GM18520 (cell line): ENCODE measurements around the gene KCNK4.

Source experiments
- ATAC-seq: cut with Tn5 transposase; IDR thresholded peaks from one replicate; pipeline ENCODE4 v1.9.1; 2021; ENCODE audit not compliant: unreplicated experiment

KCNK4 gene

DNA sequence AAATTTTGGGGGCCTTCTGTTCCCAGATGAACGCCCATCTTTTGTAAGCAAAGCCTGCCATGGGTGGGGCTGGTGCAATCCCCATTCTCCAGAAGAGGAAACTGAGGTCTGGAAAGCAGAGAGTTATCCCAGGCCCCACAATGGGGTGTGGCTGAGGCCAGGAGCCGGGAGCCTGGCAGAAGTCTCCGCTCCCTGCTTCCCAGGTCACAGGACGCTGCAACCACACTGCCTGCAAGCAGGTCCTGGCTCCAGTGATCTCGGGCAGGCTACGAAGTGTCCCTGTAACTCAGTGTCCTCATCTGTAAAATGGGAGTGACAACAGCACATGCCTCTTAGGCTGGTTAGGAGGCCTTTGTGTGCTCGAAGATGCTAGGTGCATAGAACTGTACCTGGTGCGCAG lies 38.1 kb upstream of the KCNK4 start:
- ATAC-seq = no peak

DNA sequence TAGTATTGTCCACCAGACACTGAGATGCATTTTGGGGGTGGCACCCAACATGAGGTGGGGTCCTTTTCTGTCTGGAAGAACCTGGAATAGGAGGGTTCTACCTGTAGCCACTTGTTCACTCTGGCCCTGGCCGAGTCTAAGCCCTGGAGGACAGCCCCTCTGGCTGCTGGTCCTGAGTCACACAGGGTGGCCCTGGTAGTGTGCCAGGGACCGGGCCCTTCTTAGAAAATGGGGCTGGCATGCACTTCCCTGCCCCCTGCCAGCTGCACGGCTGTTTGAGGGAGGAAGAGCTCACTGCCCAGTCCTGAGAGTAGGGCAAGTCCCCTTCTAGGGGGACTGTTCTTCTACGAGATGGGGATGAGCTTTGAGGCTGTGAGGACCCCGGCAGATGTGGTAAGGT lies 37.6 kb upstream of the KCNK4 start:
- no peak for ATAC-seq

DNA sequence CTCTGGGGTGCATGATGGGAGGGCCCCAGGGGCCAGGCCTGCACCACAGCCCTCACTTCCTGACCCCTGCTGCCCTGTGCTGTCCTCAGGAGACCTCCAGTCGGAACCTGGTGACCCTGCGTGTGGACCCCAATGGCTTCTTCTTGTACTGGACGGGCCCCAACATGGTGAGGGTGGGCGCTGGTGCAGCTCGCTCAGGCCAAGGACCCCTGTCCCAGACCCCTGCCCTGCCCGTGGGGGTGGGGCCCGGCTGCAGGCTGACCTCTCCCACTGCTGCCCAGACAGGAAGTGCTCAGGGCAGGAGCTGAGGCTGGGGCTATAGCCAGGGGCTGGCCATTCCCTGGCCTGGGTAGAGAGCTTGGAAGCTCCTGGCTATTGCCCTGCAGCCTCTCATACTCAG lies 36.8 kb upstream of the KCNK4 start:
- no peak for ATAC-seq

DNA sequence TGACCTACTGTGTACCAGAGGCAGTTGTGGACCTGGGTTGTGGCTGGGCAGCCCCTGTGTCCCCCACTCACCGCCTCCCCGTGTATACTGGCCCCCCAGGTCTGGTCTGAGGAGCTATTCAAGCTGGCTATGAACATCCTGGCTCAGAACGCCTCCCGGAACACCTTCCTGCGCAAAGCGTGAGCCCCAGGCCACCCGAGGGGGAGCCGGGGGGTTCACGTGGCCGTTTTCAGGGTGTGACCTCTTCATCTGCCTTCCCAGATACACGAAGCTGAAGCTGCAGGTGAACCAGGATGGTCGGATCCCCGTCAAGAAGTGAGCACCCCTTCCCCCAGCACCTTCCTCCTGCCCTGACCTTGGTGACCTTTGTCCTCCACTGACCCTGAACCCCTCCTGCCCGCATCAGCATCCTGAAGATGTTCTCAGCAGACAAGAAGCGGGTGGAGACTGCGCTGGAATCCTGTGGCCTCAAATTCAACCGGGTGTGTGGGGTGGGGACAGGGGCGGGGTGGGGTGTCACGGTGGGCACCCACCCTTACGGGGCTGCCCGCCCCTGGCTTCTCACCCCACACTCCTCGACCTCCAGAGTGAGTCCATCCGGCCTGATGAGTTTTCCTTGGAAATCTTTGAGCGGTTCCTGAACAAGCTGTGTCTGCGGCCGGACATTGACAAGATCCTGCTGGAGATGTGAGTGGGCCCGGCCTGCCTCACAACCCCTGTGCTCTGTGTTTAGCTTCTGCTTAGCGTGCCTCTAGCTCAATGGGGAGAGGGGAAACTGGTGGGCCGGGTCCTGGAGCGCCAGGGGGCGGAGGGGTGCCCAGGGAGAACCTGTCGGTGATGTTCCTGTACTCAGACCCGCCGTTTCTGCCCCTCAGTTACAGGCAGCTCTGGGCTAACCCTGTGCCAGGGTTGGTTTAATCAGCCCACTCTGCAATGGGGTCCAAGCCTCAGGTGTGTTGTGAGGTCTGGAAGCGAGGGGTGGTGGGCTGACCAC lies 35.7 kb upstream of the KCNK4 start:
- ATAC-seq = no peak

DNA sequence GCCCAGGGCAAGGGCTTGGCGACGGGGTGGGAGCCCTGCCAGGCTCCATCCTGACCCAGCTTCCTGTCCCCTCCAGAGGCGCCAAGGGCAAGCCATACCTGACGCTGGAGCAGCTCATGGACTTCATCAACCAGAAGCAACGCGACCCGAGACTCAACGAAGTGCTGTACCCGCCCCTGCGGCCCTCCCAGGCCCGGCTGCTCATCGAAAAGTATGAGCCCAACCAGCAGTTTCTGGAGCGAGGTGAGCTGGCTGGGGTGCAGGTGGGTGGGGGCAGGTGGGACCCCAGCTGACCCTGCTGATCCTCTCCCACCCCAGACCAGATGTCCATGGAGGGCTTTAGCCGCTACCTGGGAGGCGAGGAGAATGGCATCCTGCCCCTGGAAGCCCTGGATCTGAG lies 34.8 kb upstream of the KCNK4 start:
- ATAC-seq = no peak

DNA sequence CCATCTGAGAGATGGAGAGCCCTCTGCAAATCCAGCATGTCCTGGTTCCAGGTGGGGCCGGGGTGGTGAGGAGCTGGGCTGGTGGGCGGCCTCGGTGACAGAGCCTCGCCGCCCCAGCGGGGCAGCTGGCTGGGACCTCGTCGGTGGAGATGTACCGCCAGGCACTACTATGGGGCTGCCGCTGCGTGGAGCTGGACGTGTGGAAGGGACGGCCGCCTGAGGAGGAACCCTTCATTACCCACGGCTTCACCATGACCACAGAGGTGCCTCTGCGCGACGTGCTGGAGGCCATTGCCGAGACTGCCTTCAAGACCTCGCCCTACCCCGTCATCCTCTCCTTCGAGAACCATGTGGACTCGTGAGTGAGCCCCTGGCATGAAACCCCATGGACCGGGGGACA lies 32.7 kb upstream of the KCNK4 start:
- no peak for ATAC-seq

DNA sequence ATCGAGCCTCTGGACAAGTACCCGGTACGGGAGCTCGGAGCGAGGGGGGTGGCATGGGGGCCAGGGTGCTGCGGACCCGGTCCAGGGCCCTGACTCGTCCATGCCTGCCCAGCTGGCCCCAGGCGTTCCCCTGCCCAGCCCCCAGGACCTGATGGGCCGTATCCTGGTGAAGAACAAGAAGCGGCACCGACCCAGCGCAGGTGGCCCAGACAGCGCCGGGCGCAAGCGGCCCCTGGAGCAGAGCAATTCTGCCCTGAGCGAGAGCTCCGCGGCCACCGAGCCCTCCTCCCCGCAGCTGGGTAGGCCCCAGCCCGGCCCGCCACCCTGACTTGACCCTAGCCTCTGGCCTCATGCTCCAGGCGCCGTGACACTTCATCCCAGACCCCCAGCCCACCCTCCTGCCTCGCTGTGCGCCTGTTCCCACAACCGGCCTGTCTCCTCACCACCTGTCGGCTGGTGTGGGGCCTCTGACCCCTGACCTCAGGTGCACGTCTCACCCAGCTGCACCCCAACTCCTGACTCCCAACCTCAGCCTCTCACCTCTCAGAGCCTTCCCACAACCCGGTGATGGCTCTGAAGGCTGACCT lies 32.1 kb upstream of the KCNK4 start:
- no peak for ATAC-seq

DNA sequence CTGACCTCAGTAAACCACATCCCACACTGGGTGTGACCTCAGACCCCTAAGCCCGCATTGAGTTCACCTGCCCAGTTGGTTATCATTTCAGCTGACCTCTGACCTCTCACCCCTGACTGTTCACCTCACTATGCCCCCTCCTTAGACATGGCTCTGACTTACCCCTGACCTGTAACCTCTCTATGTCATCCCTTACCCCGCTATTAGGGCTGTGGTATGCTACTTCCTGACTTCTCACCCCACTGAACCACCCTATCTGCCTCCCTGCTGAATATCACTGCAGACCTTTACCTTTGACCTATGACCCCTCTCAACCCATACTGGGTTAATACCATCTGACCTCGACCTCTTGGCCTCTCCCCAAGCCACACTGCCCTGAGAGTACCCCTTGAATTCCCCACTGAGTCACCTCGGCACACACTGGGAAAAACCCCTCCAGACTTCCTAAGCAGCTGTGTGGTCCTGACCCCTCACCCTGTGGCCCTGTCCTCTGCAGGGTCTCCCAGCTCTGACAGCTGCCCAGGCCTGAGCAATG lies 31.5 kb upstream of the KCNK4 start:
- no peak for ATAC-seq

DNA sequence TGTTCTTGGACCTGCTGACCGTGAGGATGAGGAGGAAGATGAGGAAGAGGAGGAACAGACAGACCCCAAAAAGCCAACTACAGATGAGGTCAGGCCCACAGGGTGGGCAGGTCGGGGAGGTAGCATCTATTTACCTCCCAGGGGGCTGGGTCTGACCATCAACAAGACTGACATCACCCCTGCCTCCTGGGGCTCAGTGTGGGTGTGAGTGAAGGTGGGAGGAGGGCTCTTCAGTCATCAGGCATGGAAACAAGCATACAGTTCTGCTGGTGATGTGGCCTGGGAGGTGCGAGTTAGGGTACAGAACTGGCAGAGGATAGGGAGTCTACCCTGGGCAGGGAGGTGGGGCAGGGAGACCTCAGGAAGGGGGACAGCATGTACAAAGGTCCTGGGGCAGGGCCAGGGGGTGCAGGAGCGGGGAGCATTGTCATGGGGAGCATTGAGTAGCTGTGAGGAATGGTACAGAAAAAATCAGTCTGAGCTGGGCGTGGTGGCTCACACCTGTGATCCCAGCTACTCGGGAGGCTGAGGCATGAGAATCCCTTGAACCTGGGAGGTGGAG lies 30.9 kb upstream of the KCNK4 start:
- ATAC-seq = no peak

DNA sequence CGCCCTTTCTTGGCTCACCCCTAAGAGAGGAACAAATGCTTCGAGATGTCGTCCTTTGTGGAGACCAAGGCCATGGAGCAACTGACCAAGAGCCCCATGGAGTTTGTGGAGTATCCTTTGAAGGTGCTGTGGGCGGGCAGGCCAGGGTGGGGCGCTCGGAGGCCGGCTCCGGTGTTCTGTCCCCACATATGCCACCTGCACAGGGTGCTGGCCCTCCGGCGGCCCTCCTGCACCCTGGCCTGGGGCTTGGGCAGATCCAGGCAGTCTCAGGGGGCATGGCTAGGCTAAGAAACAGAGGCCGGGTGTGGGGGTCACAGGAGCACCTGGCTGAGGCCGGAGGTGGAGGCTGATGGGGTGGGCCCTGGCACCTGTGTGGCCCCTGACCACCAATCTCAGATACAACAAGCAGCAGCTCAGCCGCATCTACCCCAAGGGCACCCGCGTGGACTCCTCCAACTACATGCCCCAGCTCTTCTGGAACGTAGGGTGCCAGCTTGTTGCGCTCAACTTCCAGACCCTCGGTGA lies 29.5 kb upstream of the KCNK4 start:
- ATAC-seq = no peak

DNA sequence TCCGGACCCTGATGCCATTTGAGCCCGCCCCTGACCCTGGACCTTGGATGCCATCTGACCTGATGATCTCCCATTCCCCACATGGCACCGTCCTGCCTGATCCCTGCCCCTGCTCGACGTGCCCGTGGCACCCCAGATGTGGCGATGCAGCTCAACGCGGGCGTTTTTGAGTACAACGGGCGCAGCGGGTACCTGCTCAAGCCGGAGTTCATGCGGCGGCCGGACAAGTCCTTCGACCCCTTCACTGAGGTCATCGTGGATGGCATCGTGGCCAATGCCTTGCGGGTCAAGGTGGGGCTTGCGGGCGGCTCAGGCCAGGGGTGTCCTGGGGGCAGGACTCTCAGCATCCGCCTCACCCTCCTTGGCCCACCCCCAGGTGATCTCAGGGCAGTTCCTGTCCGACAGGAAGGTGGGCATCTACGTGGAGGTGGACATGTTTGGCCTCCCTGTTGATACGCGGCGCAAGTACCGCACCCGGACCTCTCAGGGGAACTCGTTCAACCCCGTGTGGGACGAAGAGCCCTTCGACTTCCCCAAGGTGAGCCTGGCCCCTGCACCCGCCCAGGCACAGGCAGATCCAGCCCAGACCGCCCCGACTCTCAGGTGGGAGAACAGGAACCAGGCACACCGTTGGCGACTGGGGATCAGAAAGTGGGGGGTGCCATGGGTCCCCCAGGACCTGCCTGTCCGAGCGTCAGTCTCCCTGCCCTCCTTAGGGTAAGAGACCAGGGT lies 28.7 kb upstream of the KCNK4 start:
- ATAC-seq = no peak

DNA sequence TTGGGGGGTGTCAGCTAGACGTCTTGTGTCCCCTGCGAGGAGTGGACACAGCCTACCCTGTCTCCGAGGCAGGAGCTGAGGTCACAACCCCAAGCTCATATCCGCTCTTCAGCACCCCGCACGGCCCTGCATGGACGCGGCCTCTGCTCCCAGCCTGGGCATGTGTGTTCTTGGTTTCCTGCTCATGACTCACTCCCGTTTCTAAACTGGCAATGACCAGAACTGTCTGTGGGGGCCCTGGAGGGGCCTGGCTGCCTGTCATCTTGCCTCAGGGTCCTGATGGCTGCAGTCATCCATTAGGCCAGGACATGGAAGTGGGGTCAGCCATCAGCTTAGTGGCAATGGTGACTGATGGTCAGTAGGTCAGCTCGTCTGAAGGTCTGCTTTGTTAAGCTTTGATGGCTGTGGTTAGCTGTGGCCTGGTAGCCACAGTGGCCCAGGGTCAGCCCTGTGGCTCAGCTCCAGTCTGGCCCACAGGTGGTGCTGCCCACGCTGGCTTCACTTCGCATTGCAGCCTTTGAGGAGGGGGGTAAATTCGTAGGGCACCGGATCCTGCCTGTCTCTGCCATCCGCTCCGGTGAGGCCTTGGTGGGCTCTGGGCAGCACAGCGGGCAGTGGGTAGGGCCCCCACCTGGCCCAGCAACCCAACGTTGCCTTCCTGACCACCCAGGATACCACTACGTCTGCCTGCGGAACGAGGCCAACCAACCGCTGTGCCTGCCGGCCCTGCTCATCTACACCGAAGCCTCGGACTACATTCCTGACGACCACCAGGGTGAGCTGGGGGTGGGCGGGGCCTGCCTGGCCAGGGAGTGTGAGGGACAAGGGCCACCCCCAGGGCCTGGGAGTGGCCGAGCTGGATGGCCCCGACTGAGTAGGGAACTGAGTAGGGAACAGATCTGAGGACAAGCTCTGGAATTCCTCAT lies 27.8 kb upstream of the KCNK4 start:
- ATAC-seq = no peak

DNA sequence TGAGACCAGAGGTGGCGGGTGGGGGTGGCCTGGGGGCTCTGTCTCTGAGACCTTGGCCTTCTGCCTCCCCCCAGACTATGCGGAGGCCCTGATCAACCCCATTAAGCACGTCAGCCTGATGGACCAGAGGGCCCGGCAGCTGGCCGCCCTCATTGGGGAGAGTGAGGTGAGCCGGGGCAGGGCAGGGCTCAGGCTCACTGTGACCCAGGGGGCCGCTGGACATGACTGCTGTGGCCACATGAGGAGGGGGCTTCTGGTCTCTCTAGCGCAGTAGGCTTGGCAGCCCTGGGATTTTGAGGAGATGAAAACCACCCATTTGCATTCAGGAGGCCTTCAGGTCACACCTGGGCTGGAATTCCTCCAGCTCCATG lies 27.2 kb upstream of the KCNK4 start:
- no peak for ATAC-seq

DNA sequence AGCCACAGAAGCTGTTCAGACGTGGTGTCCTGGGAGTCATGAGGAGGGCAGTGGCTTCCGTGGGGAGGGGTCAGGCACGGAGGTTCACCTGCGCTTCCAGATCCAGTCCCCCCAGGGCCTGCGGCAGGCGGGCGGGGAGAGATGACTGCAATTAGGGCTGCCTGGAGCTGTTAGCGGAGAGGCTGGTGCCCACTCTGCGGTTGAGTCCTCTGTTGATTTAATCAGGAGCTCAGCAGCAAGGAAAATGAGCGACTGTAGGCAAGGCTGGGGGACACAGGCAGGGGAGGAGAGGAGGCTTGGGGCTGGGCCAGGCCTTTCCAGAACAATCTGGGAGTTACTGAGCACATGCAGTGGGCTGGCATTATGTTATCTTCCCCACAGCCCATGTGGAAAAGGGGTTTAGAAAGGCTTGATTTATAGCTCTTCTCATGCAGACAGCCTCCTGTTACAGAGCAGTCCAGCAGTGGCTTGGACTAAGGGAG lies 26.7 kb upstream of the KCNK4 start:
- ATAC-seq = no peak

DNA sequence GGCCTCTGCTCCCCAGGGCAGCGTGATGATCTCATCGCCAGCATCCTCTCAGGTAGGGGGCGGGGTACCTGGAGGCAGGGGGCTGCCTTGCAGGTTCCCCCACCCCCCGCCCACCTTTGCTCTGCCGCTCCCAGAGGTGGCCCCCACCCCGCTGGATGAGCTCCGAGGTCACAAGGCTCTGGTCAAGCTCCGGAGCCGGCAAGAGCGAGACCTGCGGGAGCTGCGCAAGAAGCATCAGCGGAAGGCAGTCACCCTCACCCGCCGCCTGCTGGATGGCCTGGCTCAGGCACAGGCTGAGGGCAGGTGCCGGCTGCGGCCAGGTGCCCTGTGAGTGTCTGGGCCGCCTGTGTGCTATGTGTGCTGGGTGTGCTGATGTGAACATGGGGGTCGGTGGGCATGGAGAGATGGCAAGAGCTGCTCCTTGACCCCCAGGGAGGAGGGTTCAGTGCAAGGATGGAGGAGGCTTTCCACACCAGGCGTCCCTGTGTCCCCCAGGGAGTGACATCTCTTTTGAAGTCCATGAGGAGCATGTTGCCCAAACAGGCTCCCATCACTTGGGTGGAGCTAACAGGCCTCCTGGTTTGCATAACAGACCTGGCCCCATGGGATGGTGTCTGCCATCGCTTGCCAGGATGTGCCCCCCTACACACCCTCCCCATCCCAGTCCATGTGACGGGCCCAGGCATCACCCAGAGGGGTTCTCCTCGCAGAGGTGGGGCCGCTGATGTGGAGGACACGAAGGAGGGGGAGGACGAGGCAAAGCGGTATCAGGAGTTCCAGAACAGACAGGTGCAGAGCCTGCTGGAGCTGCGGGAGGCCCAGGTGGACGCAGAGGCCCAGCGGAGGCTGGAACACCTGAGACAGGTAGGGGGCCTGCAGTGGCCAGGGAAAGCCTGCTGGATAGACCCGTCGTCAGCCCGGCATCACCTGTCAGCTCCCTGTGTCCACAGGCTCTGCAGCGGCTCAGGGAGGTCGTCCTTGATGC lies 25.6 kb upstream of the KCNK4 start:
- no peak for ATAC-seq

DNA sequence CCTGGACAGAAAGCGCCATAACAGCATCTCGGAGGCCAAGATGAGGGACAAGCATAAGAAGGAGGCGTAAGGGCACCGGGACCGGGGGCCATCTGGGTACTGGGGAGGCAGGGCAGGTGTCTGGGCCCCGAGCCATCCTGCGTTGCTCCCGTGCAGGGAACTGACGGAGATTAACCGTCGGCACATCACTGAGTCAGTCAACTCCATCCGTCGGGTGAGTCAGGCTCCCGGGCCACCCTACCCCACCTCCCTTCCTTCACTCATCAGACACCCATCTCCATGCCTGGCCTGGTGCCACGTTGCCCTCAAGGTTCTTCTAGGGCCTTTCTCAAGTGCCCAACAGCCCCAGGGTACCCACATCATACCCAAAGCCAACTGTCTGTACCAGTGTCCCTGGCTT lies 24.8 kb upstream of the KCNK4 start:
- no peak for ATAC-seq

DNA sequence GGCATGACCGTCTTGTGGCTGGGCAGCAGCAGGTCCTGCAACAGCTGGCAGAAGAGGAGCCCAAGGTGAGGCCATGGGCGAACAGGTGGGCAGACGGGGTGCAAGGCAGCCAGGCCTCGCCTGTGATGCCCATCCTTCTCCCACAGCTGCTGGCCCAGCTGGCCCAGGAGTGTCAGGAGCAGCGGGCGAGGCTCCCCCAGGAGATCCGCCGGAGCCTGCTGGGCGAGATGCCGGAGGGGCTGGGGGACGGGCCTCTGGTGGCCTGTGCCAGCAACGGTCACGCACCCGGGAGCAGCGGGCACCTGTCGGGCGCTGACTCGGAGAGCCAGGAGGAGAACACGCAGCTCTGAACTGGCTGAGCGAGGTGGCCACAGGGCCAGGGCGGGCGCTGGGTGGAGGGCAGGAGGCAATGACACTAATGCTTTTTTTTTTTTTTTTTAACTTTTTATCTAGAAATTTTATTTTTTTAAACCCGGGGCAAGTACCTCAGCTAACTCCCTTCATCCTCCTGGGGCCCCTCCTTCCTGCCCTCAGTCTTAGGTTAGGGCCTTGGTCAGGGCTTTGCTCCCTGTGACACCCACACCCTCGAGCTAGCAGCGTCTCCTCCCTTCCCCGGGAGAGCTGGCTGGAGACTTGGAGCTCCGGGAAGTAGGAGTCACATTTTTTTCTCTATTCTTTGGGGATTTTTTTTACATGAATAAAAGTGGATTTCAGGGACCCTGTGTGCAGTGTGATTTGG lies 23.7 kb upstream of the KCNK4 start:
- ATAC-seq = no peak
